GM18507 (cell line): ENCODE results near the gene ZNF516.
"Not testable (repeated sequence)": the region's sequence is repeated elsewhere in the genome, so short reads cannot be mapped to it uniquely, and the experiment has no call there.

ENCODE experiments used
- DNase-seq: peaks from one replicate; pipeline ENCODE4 v3.0.0; 2011; ENCODE audit warnings: low read depth; ENCODE audit not compliant: insufficient read length; ENCODE audit errors: extremely low spot score
- FAIRE-seq: peaks from 2 replicates; lab custom pipeline; 2011; peaks lifted over from hg19 to GRCh38; lab: Jason Lieb, UNC

Gene ZNF516

GRCh38 chr18:76495006-76495370 lies at the start of gene ZNF516:
ZNF516 (minus strand) TSS chr18:76495242; CDS start chr18:76443054, 52,188 bp downstream.
- no peak for DNase-seq
- no peak for FAIRE-seq

GRCh38 chr18:76538846-76539245 lies 43.8 kb upstream of the ZNF516 start:
- FAIRE-seq (no peak), DNase-seq (no peak)

- DNase-seq (no peak), FAIRE-seq (no peak)
Observed at GRCh38 chr18:76537621-76538020, 42.6 kb upstream of the ZNF516 start.

GRCh38 chr18:76536593-76536992 lies 41.6 kb upstream of the ZNF516 start:
- not testable (repeated sequence) for FAIRE-seq

GRCh38 chr18:76532875-76533274 lies 37.8 kb upstream of the ZNF516 start:
- FAIRE-seq: no peak
- DNase-seq: no peak

More at GRCh38 chr18:76536593-76536992, 41.6 kb upstream of the ZNF516 start:
- not testable (repeated sequence) for DNase-seq

- no peak for DNase-seq
- FAIRE-seq: no peak
Observed at GRCh38 chr18:76530846-76531245, 35.8 kb upstream of the ZNF516 start.

GRCh38 chr18:76530391-76530790 lies 35.3 kb upstream of the ZNF516 start:
- no peak for DNase-seq
- no peak for FAIRE-seq

GRCh38 chr18:76529433-76529811 lies 34.4 kb upstream of the ZNF516 start:
- FAIRE-seq (no peak), DNase-seq (no peak)

GRCh38 chr18:76528477-76529432 lies 33.7 kb upstream of the ZNF516 start:
- DNase-seq (no peak), FAIRE-seq (peak; percentile 60)

GRCh38 chr18:76525911-76526310 lies 30.9 kb upstream of the ZNF516 start:
- DNase-seq: no peak

GRCh38 chr18:76524900-76525698 lies 30.1 kb upstream of the ZNF516 start:
- FAIRE-seq (no peak), DNase-seq (no peak)

More at GRCh38 chr18:76525911-76526310, 30.9 kb upstream of the ZNF516 start:
- FAIRE-seq: peak; percentile 54

- DNase-seq: no peak
- FAIRE-seq: no peak
Observed at GRCh38 chr18:76524477-76524876, 29.4 kb upstream of the ZNF516 start.

- DNase-seq (no peak), FAIRE-seq (no peak)
Observed at GRCh38 chr18:76522551-76522950, 27.5 kb upstream of the ZNF516 start.

GRCh38 chr18:76522122-76522503 lies 27.1 kb upstream of the ZNF516 start:
- DNase-seq: no peak
- no peak for FAIRE-seq

GRCh38 chr18:76521417-76522121 lies 26.5 kb upstream of the ZNF516 start:
- no peak for DNase-seq
- FAIRE-seq: no peak

GRCh38 chr18:76518860-76519538 lies 24.0 kb upstream of the ZNF516 start:
- DNase-seq (no peak), FAIRE-seq (no peak)

GRCh38 chr18:76518123-76518859 lies 23.2 kb upstream of the ZNF516 start:
- FAIRE-seq (peak; percentile 9), DNase-seq (no peak)

GRCh38 chr18:76515576-76515975 lies 20.5 kb upstream of the ZNF516 start:
- DNase-seq (no peak), FAIRE-seq (no peak)

- DNase-seq (no peak), FAIRE-seq (no peak)
Observed at GRCh38 chr18:76514573-76514972, 19.5 kb upstream of the ZNF516 start.
